ENCODE results near the gene ZNF391.

The ZNF391 gene

GRCh38 chr6:27422651-27423332, 34.2 kb downstream of the ZNF391 start:
- TF ChIP-seq MAX (IDR thresholded peaks at IDR 0.05) (no peak), RAD21 (IDR thresholded peaks at IDR 0.05; ENCODE audit: low read depth) (no peak), USF1 (IDR thresholded peaks at IDR 0.05) (no peak), CREB1 (IDR thresholded peaks at IDR 0.05; ENCODE audit: low read depth) (no peak), NFIC (IDR thresholded peaks at IDR 0.05) (no peak), EGR1 (IDR thresholded peaks at IDR 0.05) (no peak), ZBTB7A (IDR thresholded peaks at IDR 0.05; ENCODE audit: low read depth) (no peak), CEBPB (IDR thresholded peaks at IDR 0.05) (no peak), TAF1 (IDR thresholded peaks at IDR 0.05; ENCODE audit: low read depth) (no peak), TEAD4 (IDR thresholded peaks at IDR 0.05) (no peak)
- TF ChIP-seq, protein P1, sequence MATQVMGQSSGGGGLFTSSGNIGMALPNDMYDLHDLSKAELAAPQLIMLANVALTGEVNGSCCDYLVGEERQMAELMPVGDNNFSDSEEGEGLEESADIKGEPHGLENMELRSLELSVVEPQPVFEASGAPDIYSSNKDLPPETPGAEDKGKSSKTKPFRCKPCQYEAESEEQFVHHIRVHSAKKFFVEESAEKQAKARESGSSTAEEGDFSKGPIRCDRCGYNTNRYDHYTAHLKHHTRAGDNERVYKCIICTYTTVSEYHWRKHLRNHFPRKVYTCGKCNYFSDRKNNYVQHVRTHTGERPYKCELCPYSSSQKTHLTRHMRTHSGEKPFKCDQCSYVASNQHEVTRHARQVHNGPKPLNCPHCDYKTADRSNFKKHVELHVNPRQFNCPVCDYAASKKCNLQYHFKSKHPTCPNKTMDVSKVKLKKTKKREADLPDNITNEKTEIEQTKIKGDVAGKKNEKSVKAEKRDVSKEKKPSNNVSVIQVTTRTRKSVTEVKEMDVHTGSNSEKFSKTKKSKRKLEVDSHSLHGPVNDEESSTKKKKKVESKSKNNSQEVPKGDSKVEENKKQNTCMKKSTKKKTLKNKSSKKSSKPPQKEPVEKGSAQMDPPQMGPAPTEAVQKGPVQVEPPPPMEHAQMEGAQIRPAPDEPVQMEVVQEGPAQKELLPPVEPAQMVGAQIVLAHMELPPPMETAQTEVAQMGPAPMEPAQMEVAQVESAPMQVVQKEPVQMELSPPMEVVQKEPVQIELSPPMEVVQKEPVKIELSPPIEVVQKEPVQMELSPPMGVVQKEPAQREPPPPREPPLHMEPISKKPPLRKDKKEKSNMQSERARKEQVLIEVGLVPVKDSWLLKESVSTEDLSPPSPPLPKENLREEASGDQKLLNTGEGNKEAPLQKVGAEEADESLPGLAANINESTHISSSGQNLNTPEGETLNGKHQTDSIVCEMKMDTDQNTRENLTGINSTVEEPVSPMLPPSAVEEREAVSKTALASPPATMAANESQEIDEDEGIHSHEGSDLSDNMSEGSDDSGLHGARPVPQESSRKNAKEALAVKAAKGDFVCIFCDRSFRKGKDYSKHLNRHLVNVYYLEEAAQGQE (IDR thresholded peaks at IDR 0.05; ENCODE audit: low read depth) = no peak

- no peak for TF ChIP-seq YY1 (IDR thresholded peaks at IDR 0.05; ENCODE audit: low read depth)
These were observed 37.6 kb downstream of the ZNF391 start for GRCh38 chr6:27426045-27426620.

GRCh38 chr6:27428502-27428901, 39.9 kb downstream of the ZNF391 start:
- TF ChIP-seq MAX (IDR thresholded peaks at IDR 0.05) = no peak
- no peak for TF ChIP-seq EGR1 (IDR thresholded peaks at IDR 0.05)
- no peak for TF ChIP-seq USF1 (IDR thresholded peaks at IDR 0.05)
- TF ChIP-seq EP300 (IDR thresholded peaks at IDR 0.05; ENCODE audit: borderline replicate concordance) = no peak
- TF ChIP-seq FOXM1 (IDR thresholded peaks at IDR 0.05; ENCODE audit: borderline replicate concordance, low read depth) = no peak
- TF ChIP-seq TEAD4 (IDR thresholded peaks at IDR 0.05) = no peak
- no peak for TF ChIP-seq TAF1 (IDR thresholded peaks at IDR 0.05; ENCODE audit: low read depth)
- TF ChIP-seq CEBPB (IDR thresholded peaks at IDR 0.05) = no peak
- no peak for TF ChIP-seq ZBTB7A (IDR thresholded peaks at IDR 0.05; ENCODE audit: low read depth)
- TF ChIP-seq YY1 (IDR thresholded peaks at IDR 0.05; ENCODE audit: low read depth) = no peak
- no peak for TF ChIP-seq NFIC (IDR thresholded peaks at IDR 0.05)
- TF ChIP-seq, protein P1 (IDR thresholded peaks at IDR 0.05; ENCODE audit: low read depth) = no peak
- TF ChIP-seq RAD21 (IDR thresholded peaks at IDR 0.05; ENCODE audit: low read depth) = no peak

GRCh38 chr6:27428966-27429365, 40.4 kb downstream of the ZNF391 start:
- TF ChIP-seq RAD21 (IDR thresholded peaks at IDR 0.05; ENCODE audit: low read depth) (no peak), TCF12 (IDR thresholded peaks at IDR 0.05; ENCODE audit: low read depth) (no peak), CREB1 (IDR thresholded peaks at IDR 0.05; ENCODE audit: low read depth) (no peak), EP300 (IDR thresholded peaks at IDR 0.05; ENCODE audit: borderline replicate concordance) (no peak), NFIC (IDR thresholded peaks at IDR 0.05) (no peak), CEBPB (IDR thresholded peaks at IDR 0.05) (no peak), ZBTB7A (IDR thresholded peaks at IDR 0.05; ENCODE audit: low read depth) (no peak), MAX (IDR thresholded peaks at IDR 0.05) (no peak), TAF1 (IDR thresholded peaks at IDR 0.05; ENCODE audit: low read depth) (no peak), YY1 (IDR thresholded peaks at IDR 0.05; ENCODE audit: low read depth) (no peak), EGR1 (IDR thresholded peaks at IDR 0.05) (no peak), FOXM1 (IDR thresholded peaks at IDR 0.05; ENCODE audit: borderline replicate concordance, low read depth) (no peak)
- TF ChIP-seq, protein P1 (IDR thresholded peaks at IDR 0.05; ENCODE audit: low read depth) = no peak
